Thyroid gland (tissue), 4 donors: Measurements from ENCODE around the gene MCTS1.

Experiments
- CTCF ChIP-seq, 6 experiments: fragments of 200-600 bp in 3 of 6; fragments of 450-650 bp in 3 of 6; sonication (generic) in 3 of 6; IDR thresholded peaks; one replicate each; pipeline ENCODE4 v1.5.1; 2016 to 2019; ENCODE audit warnings: antibody characterized with exemption in 6 of 6, mild to moderate bottlenecking in 2 of 6, inconsistent platforms in 1 of 6, moderate library complexity in 1 of 6
- POLR2A ChIP-seq, 2 donors: fragments of 450-650 bp; IDR thresholded peaks; one replicate each; pipeline ENCODE4 v1.6.1; 2017; ENCODE audit warnings: antibody characterized with exemption in 2 of 2, mild to moderate bottlenecking in 2 of 2, moderate library complexity in 1 of 2

DNA sequence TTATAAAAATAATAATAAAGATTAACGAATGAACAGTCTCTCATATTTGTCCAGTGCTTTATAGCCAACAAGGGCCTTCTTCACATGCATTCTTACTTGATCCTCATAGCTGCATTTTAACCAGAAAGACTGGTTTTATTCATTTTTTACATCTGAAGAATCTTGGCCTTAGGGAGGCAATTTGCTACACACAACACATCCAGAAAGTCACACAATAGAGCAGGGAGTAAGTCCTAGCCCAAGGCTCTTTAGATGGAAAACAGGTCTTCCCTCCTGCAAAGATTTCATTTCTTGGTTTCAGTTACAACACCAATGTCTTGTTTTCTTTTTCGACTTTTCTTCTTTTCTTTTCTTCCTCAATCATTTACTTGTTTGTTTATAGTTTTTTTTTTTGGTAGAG is 39.0 kb downstream of the MCTS1 start:
- TF ChIP-seq CTCF (IDR thresholded peaks at IDR 0.05) = no peak
- no peak for TF ChIP-seq POLR2A (IDR thresholded peaks at IDR 0.05)
